Activated T-cell treated with anti-CD3 and anti-CD28 coated beads for 48 hours (primary cell): ENCODE results near the gene CLOCK.

Experiments used
- DNase-seq: peaks from one replicate; pipeline ENCODE4 v3.0.0-alpha.2; 2020; ENCODE audit warnings: low read depth

The CLOCK gene

GRCh38 chr4:55539658-55540057 lies 7.1 kb downstream of the CLOCK start:
- DNase-seq: no peak

DNA sequence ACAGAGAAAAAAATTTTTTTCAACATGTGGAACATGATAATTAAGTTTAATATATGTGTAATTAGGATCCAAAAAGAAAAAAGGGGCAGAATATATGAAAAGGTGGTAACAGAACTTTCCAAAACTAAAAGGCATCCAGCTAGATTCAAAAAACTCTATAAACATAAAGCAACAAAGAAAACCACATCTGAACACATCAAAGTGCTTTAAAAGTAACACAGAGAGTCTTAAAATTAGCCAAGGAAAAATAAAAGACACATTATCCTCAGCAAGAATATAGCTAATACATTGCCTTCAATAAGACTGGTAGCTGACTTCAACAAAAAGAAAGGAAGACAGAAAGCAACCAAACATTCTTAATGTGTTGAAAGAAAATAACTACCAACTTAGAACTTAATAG lies 8.2 kb downstream of the CLOCK start:
- DNase-seq: no peak

- no peak for DNase-seq
Measured at GRCh38 chr4:55534306-55534705, 12.4 kb downstream of the CLOCK start.

DNA sequence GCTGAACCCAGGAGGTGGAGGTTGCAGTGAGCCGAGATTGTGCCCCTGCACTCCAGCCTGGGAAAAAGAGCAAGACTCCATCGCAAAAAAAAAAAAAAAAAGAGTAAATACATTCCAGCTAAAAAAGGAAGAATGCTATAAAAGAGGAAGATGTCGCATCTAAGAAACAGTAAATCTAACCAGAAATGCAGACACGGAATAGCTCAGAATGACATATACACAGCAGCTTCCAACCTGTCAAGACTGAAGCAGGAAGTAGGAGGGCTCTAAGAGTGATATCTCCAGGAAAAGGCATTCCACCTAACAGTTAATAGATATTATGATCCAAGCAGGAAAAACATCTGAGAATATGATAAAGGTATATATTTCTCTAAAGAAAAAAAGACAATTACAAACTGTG lies 16.0 kb downstream of the CLOCK start:
- no peak for DNase-seq

- DNase-seq: no peak
Measured at GRCh38 chr4:55530167-55530566, 16.5 kb downstream of the CLOCK start.

GRCh38 chr4:55528491-55528890 lies 18.2 kb downstream of the CLOCK start:
- DNase-seq: no peak

DNA sequence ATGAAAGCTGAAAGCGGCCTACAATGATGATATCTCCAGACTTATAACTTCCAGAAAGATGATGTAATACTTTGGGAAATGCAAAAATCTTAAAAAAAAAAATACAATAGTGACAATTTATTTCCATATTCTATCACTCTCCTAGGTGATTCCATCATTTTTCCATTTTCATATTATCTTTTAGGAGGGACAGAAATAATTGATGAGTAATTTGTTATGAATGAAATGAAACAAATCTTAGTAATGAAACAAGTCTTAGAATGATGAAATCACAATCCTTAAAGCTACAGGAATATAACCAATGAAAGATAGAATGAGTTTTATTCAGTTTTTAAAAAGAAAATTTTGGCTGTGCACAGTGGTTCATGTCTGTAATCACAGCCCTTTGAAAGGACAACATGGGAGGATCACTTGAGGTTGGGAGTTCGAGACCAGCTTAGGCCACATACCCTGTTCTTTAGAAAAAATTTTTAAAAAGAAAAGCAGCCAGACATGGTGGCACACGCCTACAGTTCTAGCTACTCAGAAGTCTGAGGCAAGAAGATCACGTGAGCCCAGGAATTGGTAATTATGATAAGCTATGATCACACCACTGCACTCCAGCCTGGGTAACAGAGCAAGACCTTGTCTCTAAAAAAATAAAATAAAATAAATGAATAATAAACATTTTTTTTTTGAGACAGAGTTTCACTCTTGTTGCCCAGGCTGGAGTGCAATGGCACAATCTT lies 21.7 kb downstream of the CLOCK start:
- no peak for DNase-seq

GRCh38 chr4:55518442-55518841 lies 28.3 kb downstream of the CLOCK start:
- no peak for DNase-seq

DNA sequence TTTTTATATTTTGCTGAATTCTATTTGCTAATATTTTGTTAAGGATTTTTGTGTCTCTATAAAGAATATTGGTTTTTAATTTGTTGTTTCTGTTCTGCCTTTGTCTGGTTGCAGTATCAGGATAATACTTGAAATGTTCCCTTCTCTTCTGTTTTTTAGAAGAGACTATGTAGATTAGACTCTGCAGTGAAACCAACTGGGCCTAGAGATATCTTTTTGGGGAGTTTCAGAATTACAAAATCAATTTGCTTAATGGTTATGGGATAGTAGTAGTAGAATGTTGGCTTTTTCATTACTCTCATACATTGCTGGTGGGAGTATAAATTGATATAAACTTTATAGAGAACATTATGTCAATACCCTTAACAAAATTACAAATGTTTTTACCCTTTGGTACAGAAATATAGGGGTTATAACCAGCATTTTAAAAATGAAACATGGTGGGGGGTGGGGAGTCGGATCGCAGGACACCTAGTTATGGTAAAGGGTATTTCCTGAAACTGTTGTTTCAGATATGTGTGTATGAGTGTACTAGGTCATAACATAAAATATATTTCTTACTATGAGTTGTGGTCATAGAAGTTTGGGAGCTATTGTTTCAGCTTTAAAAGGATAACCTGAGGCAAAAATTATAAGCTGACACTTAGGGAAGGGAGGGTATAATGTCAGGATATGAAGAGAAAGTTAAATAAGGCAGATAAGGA lies 29.0 kb downstream of the CLOCK start:
- DNase-seq: no peak

GRCh38 chr4:55512922-55513571 lies 33.7 kb downstream of the CLOCK start:
- DNase-seq: no peak

GRCh38 chr4:55512077-55512476 lies 34.6 kb downstream of the CLOCK start:
- no peak for DNase-seq

GRCh38 chr4:55510685-55511084 lies 36.0 kb downstream of the CLOCK start:
- DNase-seq: no peak

- DNase-seq: no peak
Measured at GRCh38 chr4:55509266-55509665, 37.4 kb downstream of the CLOCK start.

DNA sequence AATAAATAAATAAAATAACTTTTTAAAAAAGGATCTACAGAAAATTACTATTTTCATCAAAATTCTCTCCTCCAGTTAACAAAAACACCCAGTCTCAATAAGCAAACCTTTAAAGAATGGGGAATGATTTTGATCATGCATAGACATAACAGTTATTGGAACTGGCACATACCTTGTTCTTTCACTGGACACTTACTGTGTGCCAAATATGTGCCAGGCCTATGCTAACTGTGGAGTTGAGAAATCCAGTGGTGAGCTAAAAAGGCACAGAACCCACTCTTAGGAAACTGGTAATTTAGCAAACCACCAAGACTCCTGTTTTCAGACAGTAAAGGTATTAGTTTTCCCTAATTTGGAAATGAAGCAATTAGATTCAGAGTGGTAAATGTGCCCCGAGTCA lies 39.1 kb downstream of the CLOCK start:
- no peak for DNase-seq

GRCh38 chr4:55503169-55503568 lies 43.5 kb downstream of the CLOCK start:
- DNase-seq: no peak

- no peak for DNase-seq
Measured at GRCh38 chr4:55500072-55500471, 46.6 kb downstream of the CLOCK start.

- DNase-seq: no peak
Measured at GRCh38 chr4:55499495-55499894, 47.2 kb downstream of the CLOCK start.

- DNase-seq: no peak
Measured at GRCh38 chr4:55498051-55498450, 48.7 kb downstream of the CLOCK start.

DNA sequence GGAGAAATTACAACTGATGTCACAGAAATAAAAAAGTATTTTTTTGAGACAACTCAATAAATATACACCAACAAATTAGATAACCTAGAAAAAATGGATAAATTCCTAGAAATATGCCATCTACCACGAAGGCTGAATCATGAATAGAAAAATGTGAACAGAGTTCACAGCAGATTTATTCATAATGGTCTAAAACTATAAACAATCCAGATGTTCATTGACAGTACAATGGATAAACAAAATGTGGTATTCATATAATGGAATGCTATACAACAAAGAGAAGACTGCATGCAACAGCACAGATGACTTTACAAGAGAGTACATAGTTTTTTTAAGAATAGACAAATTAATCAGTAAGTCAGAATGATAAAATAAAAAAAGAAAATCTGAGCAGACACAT lies 55.2 kb downstream of the CLOCK start:
- no peak for DNase-seq

DNA sequence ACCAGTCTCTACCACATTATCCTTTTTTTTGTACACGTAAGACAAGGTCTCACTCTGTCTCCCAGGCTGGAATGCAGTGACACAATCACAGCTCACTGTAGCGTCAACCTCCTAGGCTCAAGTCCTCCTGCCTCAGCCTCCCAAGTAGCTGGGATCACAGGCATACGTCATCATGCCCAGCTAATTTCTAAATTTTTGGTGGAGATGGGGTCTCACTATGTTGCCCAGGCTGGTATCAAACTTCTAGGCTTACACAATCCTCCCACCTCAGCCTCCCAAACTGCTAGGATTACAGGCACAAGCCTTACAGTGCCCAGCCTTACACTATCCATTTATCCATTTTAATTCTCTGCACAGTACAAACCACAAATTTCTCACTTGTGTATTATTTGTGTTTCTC lies 58.0 kb downstream of the CLOCK start:
- DNase-seq: no peak

- DNase-seq: no peak
Measured at GRCh38 chr4:55485821-55486220, 60.9 kb downstream of the CLOCK start.

DNA sequence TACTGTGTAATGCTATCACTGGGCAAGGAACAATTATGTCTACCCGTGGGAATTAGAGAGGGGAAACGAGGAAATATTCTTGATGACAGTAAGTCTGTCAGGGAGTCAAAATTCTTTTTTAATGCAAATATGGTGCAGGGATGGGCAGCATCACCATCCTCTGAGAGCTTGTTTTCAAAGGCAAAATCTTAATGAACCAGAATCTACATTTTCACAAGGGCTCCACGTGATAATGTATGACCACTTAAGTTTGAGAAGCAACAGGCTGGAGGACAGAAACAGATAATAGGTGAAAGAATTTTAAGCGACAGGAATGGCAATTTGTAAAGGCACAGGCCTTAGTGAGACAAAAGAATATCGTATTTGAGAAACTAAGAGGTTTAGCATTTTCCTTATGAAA lies 63.4 kb downstream of the CLOCK start:
- no peak for DNase-seq
